GM18951 (cell line): Measurements from ENCODE around the gene SEC22B.
A peak's percentile ranks its signal among the peaks of the same experiment; 100 is the strongest.
"Not testable (repeated sequence)": the region's sequence is repeated elsewhere in the genome, so short reads cannot be mapped to it uniquely, and the experiment has no call there.

ENCODE experiments used
- POLR2A ChIP-seq: IDR thresholded peaks from 4 replicates; pipeline ENCODE4 v1.6.1; 2011; ENCODE audit warnings: mild to moderate bottlenecking; ENCODE audit not compliant: insufficient read length, insufficient read depth; ENCODE audit errors: extremely low read depth
- in situ Hi-C: fragments of 300-500 bp; cut with MboI; formaldehyde crosslinking; loops from one replicate; pipeline ENCODE4 v1.12.0; 2022; ENCODE audit warnings: low sequenced_read_pairs, mixed read lengths, inconsistent platforms; ENCODE audit not compliant: unreplicated experiment

Gene SEC22B

GRCh38 chr1:120176092-120176855 lies at the start of gene SEC22B:
Gene SEC22B, minus strand, starts transcription at chr1:120176520. Its CDS starts 139 bp downstream, at chr1:120176381.
- in situ Hi-C loops = no loop called here
- peak; percentile 93 for TF ChIP-seq POLR2A

GRCh38 chr1:120217933-120218332 lies 41.6 kb upstream of the SEC22B start:
- in situ Hi-C loops = not testable (repeated sequence)

- in situ Hi-C loops = not testable (repeated sequence)
Observed at GRCh38 chr1:120217175-120217929, 41.0 kb upstream of the SEC22B start.

DNA sequence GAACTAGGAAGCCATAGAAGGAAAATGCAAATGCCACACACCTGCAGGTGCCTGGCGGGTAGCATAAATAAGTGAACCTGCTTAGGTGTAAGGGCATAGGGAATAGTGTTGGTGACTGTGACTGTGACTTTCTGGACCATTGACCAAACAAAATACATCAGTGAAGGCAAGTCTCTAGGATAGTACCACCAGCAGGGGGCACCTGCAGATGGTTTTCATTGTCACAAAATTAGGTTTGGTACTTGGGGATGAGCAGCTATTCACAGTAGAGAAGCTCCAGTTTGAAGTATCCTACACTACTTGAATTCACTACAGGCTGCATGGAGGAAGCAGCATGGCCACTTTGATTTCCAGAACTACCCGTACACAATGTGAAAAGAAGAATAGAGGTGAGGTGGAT lies 37.3 kb upstream of the SEC22B start:
- in situ Hi-C loops = not testable (repeated sequence)

DNA sequence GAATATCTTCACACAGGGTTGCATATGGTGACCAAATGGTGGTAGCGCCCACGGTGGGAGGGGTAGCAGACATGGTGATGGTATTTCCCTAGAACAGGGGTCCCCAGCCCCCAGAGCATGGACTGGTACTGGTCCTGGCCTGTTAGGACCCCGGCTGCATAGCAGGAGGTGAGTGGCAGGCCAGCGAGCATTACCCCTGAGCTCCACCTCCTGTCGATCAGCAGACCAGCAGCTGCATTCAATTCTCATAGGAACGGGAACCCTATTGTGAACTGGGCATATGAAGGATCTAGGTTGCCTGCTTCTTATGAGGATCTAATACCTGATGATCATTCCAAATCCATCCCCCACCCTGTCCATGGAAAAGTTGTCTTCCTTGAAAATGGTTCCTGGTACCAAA lies 34.4 kb upstream of the SEC22B start:
- in situ Hi-C loops = not testable (repeated sequence)

DNA sequence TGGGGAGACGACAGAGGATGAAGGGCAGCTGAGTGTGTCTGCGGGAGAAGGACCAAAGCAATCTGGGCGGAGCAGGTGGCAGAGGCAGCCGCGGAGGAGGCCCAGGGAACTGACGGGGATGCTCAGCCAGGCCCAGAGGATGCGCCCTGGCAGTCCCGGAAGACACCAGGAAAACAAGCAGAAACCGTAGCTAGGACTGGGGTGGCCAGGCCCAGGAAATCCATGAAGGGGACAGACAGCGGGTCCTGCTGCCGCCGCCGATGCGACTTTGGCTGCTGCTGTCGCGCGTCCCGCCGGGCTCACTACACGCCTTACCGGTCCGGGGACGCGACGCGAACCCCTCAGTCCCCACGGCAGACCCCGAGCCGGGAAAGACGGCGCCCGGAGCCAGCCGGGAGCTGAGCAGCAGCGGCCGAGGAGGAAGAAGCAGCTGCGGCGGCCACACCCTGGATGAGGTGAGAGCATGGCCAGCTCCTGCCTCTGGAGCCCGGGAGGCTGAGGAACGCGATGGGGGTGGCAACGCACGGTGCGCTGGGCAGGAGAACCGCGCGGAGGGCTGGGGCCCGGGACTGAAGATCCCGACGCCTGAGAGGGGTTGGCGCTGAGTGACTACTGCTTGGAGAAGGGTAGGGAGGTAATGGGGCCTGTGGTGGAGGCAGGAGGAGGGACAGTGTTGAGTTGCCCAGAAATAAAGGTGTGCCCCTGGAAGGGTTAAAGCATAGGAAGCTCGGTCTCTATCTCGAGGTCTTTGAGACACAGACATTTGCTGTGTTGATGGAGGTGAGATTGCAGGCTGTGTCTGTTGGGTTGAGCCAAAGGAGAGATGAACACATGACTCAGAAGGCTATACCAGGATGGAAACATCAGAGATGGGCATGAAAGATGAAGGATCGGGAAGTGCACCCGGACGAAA lies 20.8 kb upstream of the SEC22B start:
- in situ Hi-C loops = not testable (repeated sequence)

GRCh38 chr1:120188626-120189025 lies 12.3 kb upstream of the SEC22B start:
- in situ Hi-C loops = not testable (repeated sequence)

GRCh38 chr1:120182176-120182707 lies 5.9 kb upstream of the SEC22B start:
- in situ Hi-C loops = not testable (repeated sequence)

DNA sequence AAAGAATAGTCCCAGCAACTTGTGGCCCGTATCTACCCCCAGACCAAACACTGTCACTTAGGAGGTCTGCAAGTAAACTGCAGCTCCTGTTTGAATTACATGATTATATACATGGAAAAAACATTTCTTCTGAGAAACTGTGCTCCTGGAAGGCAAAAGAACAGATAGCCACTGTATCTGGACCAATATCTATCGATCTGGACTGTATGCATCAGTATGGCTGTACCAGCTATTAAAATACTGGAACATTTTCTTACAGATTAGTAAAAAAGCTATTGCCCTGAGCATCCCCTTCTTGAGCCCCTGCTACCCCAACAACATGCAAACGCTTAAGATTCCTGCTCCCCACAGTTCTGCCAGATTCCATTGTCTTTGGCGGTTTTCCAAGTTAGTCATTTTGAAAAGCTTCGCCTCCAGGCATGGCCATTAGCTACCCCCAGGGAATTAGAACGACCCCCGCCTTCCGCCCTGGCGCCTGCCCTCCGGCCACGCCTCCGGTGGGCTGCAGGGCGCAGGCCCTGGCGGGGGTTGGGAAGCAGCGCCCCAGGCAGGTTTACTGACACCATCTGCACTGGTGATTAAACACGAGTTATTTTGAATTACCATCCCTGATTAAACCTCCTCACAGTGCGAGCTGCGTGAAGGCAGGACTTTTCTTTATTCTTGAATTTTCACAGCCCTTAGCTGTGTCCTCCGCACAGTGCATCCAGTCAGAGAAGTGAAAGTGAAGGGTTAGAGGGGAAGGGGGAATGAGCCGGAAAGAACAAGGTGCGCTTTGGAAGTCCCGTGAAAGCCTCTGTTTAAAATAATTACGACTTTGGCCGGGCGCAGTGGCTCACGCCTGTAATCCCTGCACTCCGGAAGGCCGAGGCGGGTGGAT lies 3.7 kb upstream of the SEC22B start:
- in situ Hi-C loops = not testable (repeated sequence)

DNA sequence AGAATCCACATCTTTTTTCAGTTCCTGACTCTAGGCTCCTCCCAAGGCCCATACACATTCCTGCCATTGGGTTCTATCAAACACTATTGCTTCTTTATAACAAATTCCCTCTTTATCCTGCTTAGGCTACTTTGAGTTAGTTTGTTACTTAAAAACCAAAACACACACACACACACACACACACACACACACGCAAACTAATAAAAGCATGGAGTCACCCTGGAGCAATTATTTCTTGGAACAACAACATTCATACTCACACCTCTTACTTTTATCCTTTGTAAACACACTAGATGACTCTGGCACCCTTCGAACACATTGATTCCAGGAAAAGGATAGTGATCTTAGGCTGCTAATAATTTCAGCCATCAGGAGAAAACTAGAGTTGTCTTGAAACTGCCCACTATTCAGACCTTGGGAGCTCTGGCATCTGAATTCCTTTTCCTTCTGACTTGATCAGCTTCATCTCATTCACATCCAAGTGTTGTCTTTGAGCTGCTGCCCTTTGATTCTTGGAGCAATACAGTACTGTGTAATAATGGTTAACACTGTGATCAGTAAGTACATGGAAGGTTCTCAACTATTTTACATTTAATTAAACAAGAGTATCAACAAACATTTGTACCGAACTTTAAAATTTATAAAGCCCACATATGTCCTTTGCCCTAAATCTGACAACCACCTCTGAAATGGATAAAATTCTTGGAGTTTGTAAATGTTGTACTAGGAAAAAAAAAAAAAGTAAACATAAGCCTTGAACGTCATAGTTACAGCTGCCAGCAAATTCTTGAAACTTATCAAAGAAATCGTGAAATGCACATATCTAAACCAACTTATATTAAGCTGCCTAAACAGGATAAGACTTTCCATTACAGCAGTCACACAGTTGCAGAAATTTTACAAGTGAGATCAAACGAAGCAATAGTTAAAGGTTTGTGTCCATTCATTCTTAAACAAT lies 2.8 kb upstream of the SEC22B start:
- in situ Hi-C loops = no loop called here
- no peak for TF ChIP-seq POLR2A

GRCh38 chr1:120178058-120178457 lies 1.7 kb upstream of the SEC22B start:
- in situ Hi-C loops = not testable (repeated sequence)

DNA sequence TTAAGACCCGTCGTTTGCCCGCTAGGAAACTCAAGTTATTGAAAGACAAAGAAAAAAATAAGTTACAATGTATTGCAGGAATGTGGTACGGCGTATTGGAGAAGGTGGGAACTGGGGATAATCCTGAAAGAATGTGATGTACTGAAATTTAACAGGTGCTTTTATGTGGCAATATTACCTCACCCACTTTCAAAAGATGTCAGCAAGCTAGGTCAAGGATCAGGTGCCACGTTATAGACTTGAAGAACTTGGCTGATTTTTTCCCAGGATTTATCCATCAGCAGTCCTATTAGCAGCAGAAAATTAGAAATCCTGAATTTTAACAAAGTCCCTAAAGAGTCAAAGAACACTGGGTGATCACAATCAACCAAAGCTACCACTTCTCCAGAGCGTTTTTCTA lies 632 bp downstream of the SEC22B start:
- in situ Hi-C loops = not testable (repeated sequence)

GRCh38 chr1:120164761-120165160 lies 11.6 kb downstream of the SEC22B start:
- in situ Hi-C loops = not testable (repeated sequence)

DNA sequence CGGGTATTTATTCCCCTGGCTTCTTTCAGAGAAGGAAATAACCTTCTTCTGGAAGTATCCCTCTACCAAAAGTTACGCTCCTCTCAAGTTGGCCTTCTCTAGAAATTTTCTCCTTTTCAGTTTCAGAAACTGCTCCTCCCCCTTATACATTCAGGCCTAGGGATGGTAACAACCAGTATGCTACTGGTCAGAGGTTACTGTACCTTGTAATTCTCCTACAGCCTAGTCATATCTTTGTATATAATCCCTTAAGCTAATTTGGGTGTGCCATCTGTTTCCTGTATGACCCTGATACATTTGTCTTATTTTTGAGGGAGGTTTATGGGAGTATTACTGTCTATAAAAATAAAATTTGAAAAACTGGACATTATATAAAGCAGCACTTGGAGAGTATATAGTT lies 14.3 kb downstream of the SEC22B start:
- in situ Hi-C loops = not testable (repeated sequence)

GRCh38 chr1:120158495-120158894 lies 17.8 kb downstream of the SEC22B start:
- in situ Hi-C loops = not testable (repeated sequence)

DNA sequence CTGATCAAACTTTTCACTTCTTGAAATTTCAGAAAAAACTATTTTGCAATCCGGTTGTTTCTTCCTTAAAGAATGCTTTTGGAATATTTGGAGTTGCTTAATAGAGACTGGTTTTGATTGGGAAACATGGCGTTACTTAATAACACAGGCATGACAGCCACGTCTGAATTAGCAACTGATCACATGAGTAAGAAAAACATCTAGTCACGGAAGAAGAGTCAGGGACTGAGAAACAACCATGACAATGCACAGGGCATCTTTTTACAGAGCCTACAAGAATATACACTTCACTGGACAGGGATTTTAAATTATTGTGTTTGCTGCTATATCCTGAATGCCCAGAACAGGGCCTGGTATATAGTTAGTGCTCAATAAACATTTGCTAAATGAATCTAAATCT lies 18.2 kb downstream of the SEC22B start:
- in situ Hi-C loops = not testable (repeated sequence)

- in situ Hi-C loops = not testable (repeated sequence)
Observed at GRCh38 chr1:120150138-120150822, 26.0 kb downstream of the SEC22B start.
